ENCODE data around the gene KCNJ16. TPM values are rescaled to one million over a fixed set of nuclear protein-coding genes. Genes with fewer than 3 reads are reported as not detected.
A peak's percentile ranks its signal among the peaks of the same experiment; 100 is the strongest.

KCNJ16 gene
- total RNA-seq, 3 donors from 2014 or later = 0.32 to 18.6 (median 1.3) TPM

DNA sequence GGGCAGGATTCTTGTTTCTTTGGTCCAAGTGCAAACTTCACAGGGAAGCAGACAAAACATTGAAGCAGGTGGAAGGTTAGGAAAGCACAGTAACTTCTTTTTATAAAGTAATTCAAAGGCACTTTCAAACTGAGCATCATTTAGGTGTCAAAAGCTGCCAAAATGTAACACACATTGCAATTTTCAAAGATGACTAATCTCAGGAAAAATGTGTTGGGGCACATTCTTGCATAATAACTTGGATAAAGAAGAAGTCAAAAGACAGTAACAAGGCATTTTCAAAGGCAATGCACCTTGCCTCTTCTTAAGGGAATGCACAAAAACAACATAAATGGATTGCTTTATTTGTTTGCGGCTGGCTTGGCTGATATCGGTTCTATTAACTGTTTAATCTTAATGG, 97.9 kb downstream of the KCNJ16 start:
- H3K4me3 ChIP-seq = peak overlapping the region in 1 of 3 donors; percentile 26
- H3K27me3 ChIP-seq = peaks cover 0 to 37% of the 10 kb centered on the region in 2 donors
- DNase-seq (ENCODE audit: low spot score in 2 of 2) = no peak
- TF ChIP-seq POLR2AphosphoS5 (IDR thresholded peaks at IDR 0.05) (no peak), POLR2A (IDR thresholded peaks at IDR 0.05) (no peak), CTCF (IDR thresholded peaks at IDR 0.05) (no peak)
- intact Hi-C loops (cut with DNase I; ENCODE audit: low total_unique reads) = no loop called here
- no peak overlapping the region for H3K27ac ChIP-seq
- no peaks in the 10 kb centered on the region for H3K4me1 ChIP-seq
- no peaks in the 10 kb centered on the region for H3K9me3 ChIP-seq
- no peaks in the 10 kb centered on the region for H3K36me3 ChIP-seq

DNA sequence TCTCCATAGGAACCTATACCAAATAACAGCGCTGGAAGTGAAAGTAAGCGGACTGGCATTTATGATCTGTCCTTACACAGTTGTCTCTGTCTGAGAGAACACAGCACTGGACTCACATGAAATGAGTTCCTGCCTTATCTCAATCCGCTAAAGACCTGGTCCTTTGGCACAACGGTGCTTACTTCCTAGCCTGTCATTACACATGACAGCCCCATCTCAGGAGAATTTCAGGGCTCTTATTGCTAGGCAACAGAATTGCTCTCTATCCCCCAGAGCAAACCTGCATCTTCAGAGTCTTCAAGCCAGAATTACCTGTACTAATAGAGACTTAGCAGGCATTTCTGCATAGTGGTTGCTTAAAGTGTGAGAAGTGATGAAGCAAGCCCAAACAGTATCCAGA, 98.7 kb downstream of the KCNJ16 start:
- peaks cover 0 to 36% of the 10 kb centered on the region in 2 donors for H3K27me3 ChIP-seq
- TF ChIP-seq POLR2A (IDR thresholded peaks at IDR 0.05) (no peak), POLR2AphosphoS5 (IDR thresholded peaks at IDR 0.05) (no peak), CTCF (IDR thresholded peaks at IDR 0.05) (no peak)
- intact Hi-C loops (cut with DNase I; ENCODE audit: low total_unique reads) = no loop called here
- no peak for DNase-seq (ENCODE audit: low spot score in 2 of 2)
- H3K4me1 ChIP-seq = no peaks in the 10 kb centered on the region
- H3K4me3 ChIP-seq = no peak overlapping the region
- peak overlapping the region in 1 of 2 donors; percentile 22 for H3K27ac ChIP-seq
- no peaks in the 10 kb centered on the region for H3K36me3 ChIP-seq
- no peaks in the 10 kb centered on the region for H3K9me3 ChIP-seq

DNA sequence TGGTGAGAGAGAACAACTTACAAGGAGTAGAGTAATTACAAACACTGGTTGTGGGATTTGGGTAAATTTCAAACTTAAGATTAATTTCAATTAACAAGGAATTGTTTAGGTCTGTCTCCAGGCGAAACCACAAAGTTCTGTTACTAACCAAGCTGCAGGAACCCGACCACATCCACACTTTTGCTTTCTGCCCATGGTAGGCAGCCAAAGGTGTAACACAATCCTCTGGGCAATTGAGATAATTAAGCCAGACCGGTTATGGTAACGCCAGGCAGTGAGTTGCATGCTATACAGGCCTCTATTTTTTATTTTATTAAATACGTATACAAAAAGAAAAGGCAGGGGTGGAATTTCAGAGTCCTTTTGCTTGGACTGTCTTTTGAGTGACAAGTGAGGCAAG, 106.4 kb downstream of the KCNJ16 start:
- no peak for TF ChIP-seq POLR2AphosphoS5 (IDR thresholded peaks at IDR 0.05)
- no peak for TF ChIP-seq CTCF (IDR thresholded peaks at IDR 0.05)
- TF ChIP-seq POLR2A (IDR thresholded peaks at IDR 0.05) = no peak
- no peak overlapping the region for H3K27ac ChIP-seq
- no peaks in the 10 kb centered on the region for H3K36me3 ChIP-seq
- intact Hi-C loops (cut with DNase I; ENCODE audit: low total_unique reads) = no loop called here
- H3K9me3 ChIP-seq = no peaks in the 10 kb centered on the region
- H3K4me3 ChIP-seq = no peak overlapping the region
- DNase-seq (ENCODE audit: low spot score in 2 of 2) = no peak
- no peaks in the 10 kb centered on the region for H3K4me1 ChIP-seq
- H3K27me3 ChIP-seq = peaks cover 0 to 8% of the 10 kb centered on the region in 2 donors

DNA sequence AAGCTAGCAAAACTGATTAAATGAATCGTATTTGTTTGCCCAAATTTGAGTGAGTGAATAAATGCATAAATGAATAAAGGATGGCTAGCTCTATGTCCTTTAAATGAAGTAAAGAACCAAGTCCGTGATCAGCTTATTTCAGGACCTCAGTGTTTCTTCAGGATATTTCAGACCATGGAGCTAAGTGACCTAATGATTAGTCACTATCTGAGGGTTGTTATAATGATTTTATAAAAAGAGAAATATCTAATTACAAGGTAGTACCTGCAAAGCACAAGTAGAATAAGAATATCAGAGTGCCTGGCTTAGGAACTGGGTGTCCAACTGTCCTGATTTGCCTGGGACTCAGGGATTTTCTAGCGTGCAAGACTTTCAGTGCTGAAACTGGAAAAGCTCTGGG, 106.8 kb downstream of the KCNJ16 start:
- intact Hi-C loops (cut with DNase I; ENCODE audit: low total_unique reads) = no loop called here
- no peak for TF ChIP-seq POLR2A (IDR thresholded peaks at IDR 0.05)
- no peak for TF ChIP-seq CTCF (IDR thresholded peaks at IDR 0.05)
- no peak for TF ChIP-seq POLR2AphosphoS5 (IDR thresholded peaks at IDR 0.05)

DNA sequence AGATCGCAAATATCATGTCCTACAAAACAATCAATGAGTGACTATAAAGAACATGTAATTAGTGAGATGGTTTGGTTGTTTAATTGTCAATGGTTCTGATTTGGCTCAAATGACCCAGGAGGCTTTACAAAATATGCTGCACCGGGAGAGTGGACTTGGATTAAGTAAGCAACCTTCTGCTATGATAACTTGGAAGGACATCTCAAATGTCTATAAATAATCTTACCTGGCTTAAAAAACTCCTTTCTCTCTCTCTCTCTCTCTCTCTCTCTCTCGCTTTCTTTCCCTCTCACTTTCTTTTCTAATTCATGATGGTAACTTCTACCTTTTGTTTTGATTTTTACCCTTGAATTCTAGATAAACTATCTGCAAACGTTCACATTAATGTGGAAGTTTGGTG, 108.5 kb downstream of the KCNJ16 start:
- Histone ChIP-seq H3K4me1 (no peaks in the 10 kb centered on the region), H3K4me3 (no peak overlapping the region), H3K36me3 (no peaks in the 10 kb centered on the region), H3K27me3 (peaks cover 0 to 5% of the 10 kb centered on the region in 2 donors), H3K9me3 (no peaks in the 10 kb centered on the region), H3K27ac (no peak overlapping the region)
- DNase-seq (ENCODE audit: low spot score in 2 of 2) = no peak
- intact Hi-C loops (cut with DNase I; ENCODE audit: low total_unique reads) = no loop called here
- TF ChIP-seq POLR2A (IDR thresholded peaks at IDR 0.05) = no peak
- TF ChIP-seq CTCF (IDR thresholded peaks at IDR 0.05) = no peak
- no peak for TF ChIP-seq POLR2AphosphoS5 (IDR thresholded peaks at IDR 0.05)

More for the DNA sequence above, 106.8 kb downstream of the KCNJ16 start:
- H3K9me3 ChIP-seq = no peaks in the 10 kb centered on the region
- no peak overlapping the region for H3K4me3 ChIP-seq
- no peaks in the 10 kb centered on the region for H3K4me1 ChIP-seq
- H3K36me3 ChIP-seq = no peaks in the 10 kb centered on the region
- H3K27ac ChIP-seq = no peak overlapping the region
- peaks cover 0 to 8% of the 10 kb centered on the region in 2 donors for H3K27me3 ChIP-seq
- DNase-seq (ENCODE audit: low spot score in 2 of 2) = no peak

Measured in breast epithelium (tissue), 4 donors.